Prostate gland (tissue), 2 donors: ENCODE measurements around the gene GRHL1. TPM values are rescaled to one million over a fixed set of nuclear protein-coding genes. Genes with fewer than 3 reads are reported as not detected.
A peak's percentile ranks its signal among the peaks of the same experiment; 100 is the strongest.

Experiments used
- DNase-seq: peaks from one replicate; pipeline ENCODE4 v3.0.0-alpha.2; 2019; ENCODE audit warnings: low spot score
- H3K27ac ChIP-seq, 2 donors: fragments of 200-600 bp; sonication (generic); 2 replicates each; pipeline ENCODE4 v1.5.1; 2017 to 2019
- H3K27me3 ChIP-seq: fragments of 200-600 bp; sonication (generic); replicated peaks from 2 replicates; pipeline ENCODE4 v1.5.1; 2019; ENCODE audit not compliant: insufficient read depth
- H3K36me3 ChIP-seq, 2 donors: fragments of 200-600 bp; sonication (generic); 1 replicate in 1 of 2; 2 replicates in 1 of 2; pipeline versions ENCODE4 v1.5.1 to v1.8.1; 2017 to 2019
- H3K4me1 ChIP-seq: fragments of 200-600 bp; sonication (generic); replicated peaks from 2 replicates; pipeline ENCODE4 v1.5.1; 2019
- H3K4me3 ChIP-seq, 2 donors: fragments of 200-600 bp; sonication (generic); 2 replicates each; pipeline ENCODE4 v1.5.1; 2017 to 2019
- H3K9me3 ChIP-seq: fragments of 200-600 bp; sonication (generic); 2 replicates; pipeline ENCODE4 v1.5.1; 2017
- CTCF ChIP-seq, 4 experiments: fragments of 200-600 bp in 2 of 4; fragments of 450-650 bp in 2 of 4; sonication (generic) in 2 of 4; IDR thresholded peaks; 1 replicate in 3 of 4; 2 replicates in 1 of 4; pipeline ENCODE4 v1.5.1; 2016 to 2019; ENCODE audit warnings: antibody characterized with exemption in 4 of 4, mild to moderate bottlenecking in 2 of 4, moderate library complexity in 2 of 4
- POLR2A ChIP-seq: fragments of 450-650 bp; IDR thresholded peaks from one replicate; pipeline ENCODE4 v1.6.1; 2016; ENCODE audit warnings: antibody characterized with exemption, mild to moderate bottlenecking
- POLR2AphosphoS5 ChIP-seq: sonication (generic); formaldehyde crosslinking; IDR thresholded peaks from one replicate; pipeline ENCODE4 v1.6.1; 2017; ENCODE audit warnings: antibody characterized with exemption
- WGBS: methylation state at CpG from one replicate; pipeline ENCODE4 v1.1.5; 2018; 5-methylcytosine and 5-hydroxymethylcytosine counted together
- intact Hi-C: fragments of 100-400 bp; cut with DNase I; formaldehyde crosslinking; loops from one replicate; pipeline ENCODE4 v1.14.2; 2022
- total RNA-seq, 2 donors: library from RNA; depleted of rRNA; stranded (reverse); fragments of >200 nt; gene quantifications; one replicate each; pipeline ENCODE4 v1.1.0, GENCODE V29; 2016

GRHL1 gene
- total RNA-seq, 2 donors from 2014 or later, result 25.7 to 31.8 TPM

- peaks cover 4% of the 10 kb centered on the region for H3K4me1 ChIP-seq
Measured at GRCh38 chr2:9971105-9971818, 19.8 kb downstream of the GRHL1 start.

GRCh38 chr2:9971890-9972289 lies 20.4 kb downstream of the GRHL1 start:
- peak overlapping the region in 1 of 2 donors; percentile 5 for H3K27ac ChIP-seq
- H3K36me3 ChIP-seq, result no peaks in the 10 kb centered on the region
- DNase-seq, result no peak
- TF ChIP-seq POLR2AphosphoS5 (no peak), CTCF (IDR thresholded peaks at IDR 0.05) (no peak), POLR2A (no peak)
- H3K27me3 ChIP-seq, result no peaks in the 10 kb centered on the region
- H3K9me3 ChIP-seq, result no peaks in the 10 kb centered on the region
- WGBS, result 88% methylated on average over 6 of the region's 6 CpGs
- intact Hi-C loops, result no loop called here
- H3K4me3 ChIP-seq, result no peak overlapping the region
- peaks cover 4% of the 10 kb centered on the region for H3K4me1 ChIP-seq

More at GRCh38 chr2:9971105-9971818, 19.8 kb downstream of the GRHL1 start:
- no peaks in the 10 kb centered on the region for H3K9me3 ChIP-seq
- no peak for DNase-seq
- intact Hi-C loops, result no loop called here
- H3K27ac ChIP-seq, result peak overlapping the region in 1 of 2 donors; percentile 21
- no peaks in the 10 kb centered on the region for H3K27me3 ChIP-seq
- TF ChIP-seq POLR2A (no peak), POLR2AphosphoS5 (no peak), CTCF (IDR thresholded peaks at IDR 0.05) (no peak)
- no peaks in the 10 kb centered on the region for H3K36me3 ChIP-seq
- H3K4me3 ChIP-seq, result no peak overlapping the region
- WGBS, result 59% methylated on average over 9 of the region's 9 CpGs

GRCh38 chr2:9972621-9973479 lies 21.4 kb downstream of the GRHL1 start:
- H3K27ac ChIP-seq, result peak overlapping the region; percentile 0 to 10
- peak; percentile 16 for TF ChIP-seq POLR2AphosphoS5
- no peak for TF ChIP-seq POLR2A
- no peak for TF ChIP-seq CTCF (IDR thresholded peaks at IDR 0.05)
- no peaks in the 10 kb centered on the region for H3K9me3 ChIP-seq
- H3K4me3 ChIP-seq, result no peak overlapping the region
- no peaks in the 10 kb centered on the region for H3K36me3 ChIP-seq
- peaks cover 4% of the 10 kb centered on the region for H3K4me1 ChIP-seq
- H3K27me3 ChIP-seq, result no peaks in the 10 kb centered on the region
- intact Hi-C loops, result no loop called here
- 58% methylated on average over 13 of the region's 13 CpGs for WGBS
- no peak for DNase-seq

GRCh38 chr2:9973690-9974089 lies 22.2 kb downstream of the GRHL1 start:
- H3K36me3 ChIP-seq, result no peaks in the 10 kb centered on the region
- 78% methylated on average over 6 of the region's 6 CpGs for WGBS
- H3K27ac ChIP-seq, result no peak overlapping the region
- DNase-seq, result no peak
- no peaks in the 10 kb centered on the region for H3K27me3 ChIP-seq
- no peaks in the 10 kb centered on the region for H3K9me3 ChIP-seq
- no peak overlapping the region for H3K4me3 ChIP-seq
- intact Hi-C loops, result no loop called here
- H3K4me1 ChIP-seq, result peaks cover 4% of the 10 kb centered on the region
- TF ChIP-seq POLR2A (no peak), CTCF (IDR thresholded peaks at IDR 0.05) (no peak), POLR2AphosphoS5 (no peak)
